Psoas muscle (tissue), 8 donors: Measurements from ENCODE around the gene ADM. TPM values are rescaled to one million over a fixed set of nuclear protein-coding genes. Genes with fewer than 3 reads are reported as not detected.

Experiments used
- ATAC-seq, 4 donors: fragments of 200-7000 bp; cut with Tn5 transposase; one replicate each; pipeline ENCODE4 v1.9.1; 2020; ENCODE audit warnings: moderate library complexity in 3 of 4, mild to moderate bottlenecking in 2 of 4
- DNase-seq, 2 donors: peaks; one replicate each; pipeline ENCODE4 v3.0.0-alpha.2; 2020
- H3K27ac ChIP-seq: fragments of 200-600 bp; one replicate; pipeline ENCODE4 v1.8.0; 2022
- H3K27me3 ChIP-seq, 3 donors: fragments of 200-600 bp in 1 of 3; one replicate each; pipeline versions ENCODE4 v1.6.1 to v1.8.0; 2013 to 2022; ENCODE audit warnings: low read length in 2 of 3, mild to moderate bottlenecking in 2 of 3, moderate library complexity in 1 of 3; ENCODE audit not compliant: insufficient read depth in 3 of 3
- H3K36me3 ChIP-seq, 2 donors: fragments of 200-600 bp in 1 of 2; one replicate each; pipeline versions ENCODE4 v1.6.1 to v1.8.0; 2013 to 2022; ENCODE audit warnings: low read depth in 1 of 2, mild to moderate bottlenecking in 1 of 2, moderate library complexity in 1 of 2; ENCODE audit not compliant: insufficient read depth in 1 of 2
- H3K4me1 ChIP-seq: fragments of 200-600 bp; one replicate; pipeline ENCODE4 v1.8.0; 2022
- H3K4me3 ChIP-seq: fragments of 200-600 bp; one replicate; pipeline ENCODE4 v1.8.0; 2022; ENCODE audit warnings: mild to moderate bottlenecking
- H3K9me3 ChIP-seq: fragments of 200-600 bp; one replicate; pipeline ENCODE4 v1.8.0; 2022
- CTCF ChIP-seq: fragments of 200-600 bp; IDR thresholded peaks from one replicate; pipeline ENCODE4 v1.8.0; 2022; ENCODE audit warnings: antibody characterized with exemption
- intact Hi-C, 2 donors: fragments of 100-400 bp; cut with DNase I; formaldehyde crosslinking; loops; one replicate each; pipeline versions ENCODE4 v1.11.0 to v1.14.2; 2022
- polyA plus RNA-seq, 3 donors: library from polyadenylated mRNA; stranded (reverse); fragments of 200-250 nt; gene quantifications; one replicate each; pipeline ENCODE4 v1.2.3, GENCODE V29; 2013
- total RNA-seq, 4 donors: library from RNA; stranded (reverse); fragmentation: NEBNext Ultra II Directional in 2 of 4; extraction: Animal tissue kit (Norgen Biotek cat#: 25700) in 2 of 4; gene quantifications; one replicate each; pipeline versions ENCODE4 v1.2.1 to v1.2.4, GENCODE V29; 2021 to 2023
- donor health status: healthy with polysubstance abuse.
- donor health status: DM: no; HTN: no; CAD: no; lungs with moderate emphysema.
- donor health status: Bipolar disorder and iron deficiency.
- donor health status: healthy.
- donor health status: DM: yes; HTN: yes; CAD: no.
- donor health status: DM: no; HTN: no; CAD: no.
- donor health status: DM: no; HTN: no; CAD: no.
- donor health status: DM: yes; HTN: yes; CAD: no.

ADM gene
- total and polyA plus RNA-seq, 7 donors = 11.7 to 73.3 (median 23.1) TPM

DNA sequence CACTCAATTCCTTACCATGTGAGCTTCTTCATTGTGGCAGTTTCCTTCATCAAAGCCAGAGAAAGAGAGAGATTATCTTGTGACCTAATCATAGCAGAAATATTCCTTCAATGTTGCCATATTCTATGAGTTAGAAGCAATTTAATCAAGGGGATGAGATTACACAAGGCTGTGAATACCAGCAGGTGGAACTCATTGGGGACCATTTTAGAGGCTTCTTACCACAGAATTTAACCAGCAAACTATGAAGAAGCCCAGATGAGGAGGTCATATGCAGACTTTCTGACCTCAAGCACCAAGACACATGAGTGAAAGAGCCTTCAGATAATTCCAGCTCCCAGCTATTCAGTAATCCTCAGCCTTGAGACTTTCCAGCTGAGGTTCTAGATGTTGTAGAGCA lies 51.3 kb downstream of the ADM start:
- no peaks in the 10 kb centered on the region for H3K36me3 ChIP-seq
- DNase-seq = no peak
- intact Hi-C loops = no loop called here
- no peak overlapping the region for H3K27ac ChIP-seq
- TF ChIP-seq CTCF = no peak
- peaks cover 31% of the 10 kb centered on the region for H3K4me1 ChIP-seq
- ATAC-seq = no peak
- H3K4me3 ChIP-seq = no peak overlapping the region
- no peaks in the 10 kb centered on the region for H3K9me3 ChIP-seq
- no peaks in the 10 kb centered on the region for H3K27me3 ChIP-seq

Other genes with a start within 250 kb of the ADM start
- gene SBF2, start 10.9 kb upstream of the ADM start, total RNA-seq = 10 to 100 TPM; 10.6 to 12.6 (median 12.2) TPM
- gene SBF2, start 10.9 kb upstream of the ADM start, polyA plus RNA-seq = 1 to 10 TPM; 3.3 to 6.8 (median 5.5) TPM
- 100 to 1,000 TPM in 3 of 4 donors, 10 to 100 TPM in 1; 45.4 to 120 (median 110) TPM for gene AMPD3, start 150.2 kb downstream of the ADM start, total RNA-seq
- 10 to 100 TPM; 23.5 to 67.7 (median 57.9) TPM for gene AMPD3, start 150.2 kb downstream of the ADM start, polyA plus RNA-seq
- gene RNF141, start 236.1 kb downstream of the ADM start, total RNA-seq = 10 to 100 TPM; 16.6 to 42.2 (median 36.1) TPM
- gene RNF141, start 236.1 kb downstream of the ADM start, polyA plus RNA-seq = 10 to 100 TPM in 2 of 3 donors, 1 to 10 TPM in 1; 5.0 to 13.7 (median 11.7) TPM